Ecto neural progenitor cell (in vitro differentiated cells): ENCODE data around the gene PFN1.
"Not testable (repeated sequence)": the region's sequence is repeated elsewhere in the genome, so short reads cannot be mapped to it uniquely, and the experiment has no call there.

ENCODE experiments used
- DNase-seq: peaks from one replicate; pipeline ENCODE4 v3.0.0-alpha.2; 2018; ENCODE audit warnings: low spot score

PFN1 gene

GRCh38 chr17:4921320-4921719 lies 27.0 kb downstream of the PFN1 start:
- no peak for DNase-seq

- no peak for DNase-seq
These were observed 27.8 kb downstream of the PFN1 start for GRCh38 chr17:4920351-4921048.

GRCh38 chr17:4919511-4920047 lies 28.8 kb downstream of the PFN1 start:
- DNase-seq = peak; percentile 41

DNA sequence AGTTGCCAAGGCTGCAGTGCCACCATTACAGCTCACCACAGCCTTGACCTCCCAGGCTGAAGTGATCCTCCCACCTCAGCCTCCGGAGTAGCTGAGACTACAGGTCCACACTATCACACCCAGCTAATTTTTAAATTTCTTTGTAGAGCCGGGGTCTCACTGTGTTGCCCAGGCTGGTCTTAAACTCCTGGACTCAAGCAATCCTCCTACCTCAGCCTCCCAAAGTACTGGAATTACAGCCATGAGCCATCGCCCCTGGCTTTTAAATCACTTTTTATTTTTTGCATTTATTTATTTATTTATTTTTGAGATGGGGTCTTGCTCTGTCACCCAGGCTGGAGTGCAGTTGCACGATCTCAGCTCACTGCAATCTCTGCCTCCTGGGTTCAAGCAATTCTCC lies 33.8 kb downstream of the PFN1 start:
- DNase-seq = not testable (repeated sequence)

DNA sequence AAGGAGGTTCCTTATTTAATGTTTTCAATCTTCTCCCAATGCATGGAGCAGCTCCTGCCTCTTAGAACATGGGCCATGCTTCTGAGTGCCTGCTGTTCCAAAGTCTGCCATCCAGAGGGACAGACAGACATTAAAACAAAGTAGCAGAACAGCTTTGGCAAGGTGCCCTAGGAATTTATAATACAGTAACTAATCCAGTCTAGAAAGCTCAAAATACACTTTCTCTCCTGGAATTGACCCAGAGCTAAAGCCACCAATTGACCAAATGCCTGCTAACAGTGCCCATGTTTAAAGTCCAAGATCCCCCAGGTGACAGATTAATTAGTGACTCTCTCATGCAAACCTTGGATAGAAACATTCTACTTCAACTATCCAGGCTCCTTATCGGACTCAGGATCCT lies 34.3 kb downstream of the PFN1 start:
- DNase-seq = no peak

GRCh38 chr17:4908711-4909496 lies 39.4 kb downstream of the PFN1 start:
- DNase-seq = peak; percentile 95

DNA sequence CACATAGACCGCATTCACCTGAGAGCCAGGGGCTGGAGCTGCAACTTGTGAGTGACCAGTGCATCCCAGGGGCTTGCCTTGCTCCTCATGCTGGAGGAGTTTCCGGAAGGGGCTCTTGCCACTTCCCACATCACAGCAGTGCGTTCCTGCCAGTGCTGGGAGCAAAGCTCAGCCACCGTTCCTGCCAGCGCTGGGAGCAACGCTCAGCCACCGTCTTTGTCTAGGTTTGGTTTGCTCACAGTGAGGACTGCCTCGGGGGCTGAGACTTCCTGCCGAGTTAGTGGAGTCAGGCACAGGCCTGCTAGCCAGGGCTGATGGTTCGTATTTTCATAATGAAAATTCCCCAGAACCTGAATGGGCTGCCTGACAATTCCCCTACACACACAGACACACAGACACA lies 40.0 kb downstream of the PFN1 start:
- peak; percentile 78 for DNase-seq

DNA sequence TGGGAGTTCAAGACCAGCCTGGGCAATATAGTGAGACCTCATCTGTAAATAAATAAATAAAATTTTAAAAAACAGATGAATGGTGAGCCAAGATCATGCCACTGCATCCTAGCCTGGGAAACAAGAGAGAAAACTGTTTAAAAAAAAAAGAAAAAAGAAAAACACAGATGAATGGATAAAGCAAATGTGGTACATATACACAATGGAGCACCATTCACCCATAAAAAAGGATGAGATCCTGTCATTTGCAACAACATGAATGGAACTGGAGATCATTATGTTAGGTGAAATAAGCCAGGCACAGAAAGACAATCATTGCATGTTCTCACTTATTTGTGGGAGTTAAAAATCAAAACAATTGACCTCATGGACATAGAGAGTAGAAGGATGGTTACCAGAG lies 41.7 kb downstream of the PFN1 start:
- DNase-seq = not testable (repeated sequence)

DNA sequence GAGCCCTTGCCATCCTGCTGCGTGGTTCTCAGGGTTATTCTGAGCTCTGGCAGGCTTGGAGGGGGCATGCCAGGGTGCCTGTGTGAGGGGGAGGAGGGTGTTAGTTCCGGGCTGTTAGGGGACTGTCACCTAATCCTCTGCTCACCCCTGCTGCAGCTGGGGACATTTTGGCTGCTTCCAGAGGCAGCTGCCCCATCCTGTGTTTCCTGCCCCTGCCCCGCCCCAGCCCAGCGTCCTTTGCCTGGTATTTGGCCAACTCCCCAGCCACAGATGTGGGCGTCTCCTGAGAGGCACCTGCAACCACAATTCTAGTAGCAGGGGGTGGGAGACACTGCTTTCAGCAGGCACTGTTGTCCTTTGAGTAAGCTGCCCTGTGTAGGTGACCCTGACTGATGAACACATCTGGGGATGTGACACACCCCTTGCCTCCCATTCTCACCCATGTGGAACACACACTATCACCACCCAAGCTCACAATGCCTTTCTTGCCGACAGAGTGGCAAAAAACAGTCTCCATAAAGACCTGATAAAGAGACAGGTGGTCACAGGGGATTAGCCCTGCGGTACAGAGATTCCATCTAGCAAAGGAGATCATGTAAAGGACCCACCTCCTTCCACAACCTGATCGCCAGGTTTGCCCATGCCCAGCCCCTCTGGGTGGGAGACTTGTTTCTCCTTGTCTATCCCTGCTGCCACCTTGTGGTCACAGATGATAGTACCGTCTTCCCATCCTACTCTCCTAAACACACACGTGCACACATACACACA lies 45.1 kb downstream of the PFN1 start, which contains the start of gene CHRNE:
Gene CHRNE, minus strand, starts transcription at position 48 of the 768 bp plus-strand sequence. Its CDS starts 35 bp downstream, at position 13.
- peak; percentile 84 for DNase-seq

DNA sequence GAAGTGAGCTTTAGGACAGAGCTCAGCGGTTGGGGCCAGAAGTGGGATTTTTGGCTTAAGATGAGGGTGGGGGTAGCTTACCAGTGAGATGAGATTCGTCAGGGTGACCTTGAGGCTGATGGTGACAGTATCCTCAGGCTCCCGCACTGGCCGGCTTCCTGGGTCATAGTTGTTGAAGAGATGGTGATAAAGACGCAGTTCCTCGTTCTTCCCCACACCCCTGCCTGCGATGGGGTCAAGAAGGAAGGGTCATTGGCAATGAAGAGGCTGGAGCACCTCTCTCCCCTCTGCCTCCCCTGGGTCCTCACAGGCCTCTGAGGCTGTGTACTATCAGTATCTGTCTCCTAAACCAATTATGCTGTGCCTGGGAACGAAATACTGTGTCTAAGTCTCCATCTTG lies 45.8 kb downstream of the PFN1 start:
- DNase-seq = peak; percentile 49

- peak; percentile 50 for DNase-seq
These were observed 46.5 kb downstream of the PFN1 start for GRCh38 chr17:4901648-4902344.

GRCh38 chr17:4901108-4901647 lies 47.2 kb downstream of the PFN1 start:
- peak; percentile 52 for DNase-seq

DNA sequence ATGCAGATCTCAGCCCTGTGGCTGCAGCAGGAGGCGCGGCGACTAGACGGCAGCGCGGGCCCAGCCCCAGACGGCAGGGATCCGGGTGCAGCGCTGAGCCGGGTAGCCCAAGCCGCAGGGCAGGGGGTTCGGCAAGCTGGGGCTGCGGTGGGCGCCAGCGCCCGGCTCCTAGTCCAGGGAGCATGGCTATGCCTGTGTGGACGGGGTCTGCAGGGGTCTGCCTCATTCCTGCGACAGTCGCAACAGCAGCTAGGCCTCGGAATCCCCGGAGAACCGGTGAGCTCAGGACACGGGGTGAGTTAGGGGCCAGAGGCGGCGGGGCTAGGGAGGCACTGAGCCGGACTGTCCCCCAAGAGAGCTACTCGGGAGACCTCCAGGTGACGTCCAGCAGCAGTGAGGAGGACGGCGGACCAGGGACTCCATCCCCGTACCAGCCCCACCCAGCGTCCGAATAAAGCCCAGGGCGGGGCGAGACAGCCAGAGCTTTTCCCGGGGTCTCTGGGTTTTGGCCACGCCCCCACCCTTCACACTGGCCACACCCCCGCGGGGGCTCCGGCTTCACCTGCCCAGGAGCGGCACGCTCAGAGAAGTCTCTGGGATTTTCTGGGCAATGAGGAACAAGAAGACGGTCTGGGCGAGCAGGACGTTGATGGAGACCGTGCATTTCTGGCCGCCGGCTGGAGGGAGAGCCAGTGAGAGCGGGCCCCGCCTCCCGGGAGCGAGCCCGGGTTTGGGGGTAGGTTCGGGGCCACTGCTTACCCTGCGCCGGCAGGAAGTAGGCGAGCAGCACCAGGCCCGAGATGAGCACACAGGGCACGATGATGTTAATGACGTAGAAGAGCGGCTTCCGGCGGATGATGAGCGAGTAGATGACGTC lies 47.9 kb downstream of the PFN1 start:
- peak; percentile 88 for DNase-seq

DNA sequence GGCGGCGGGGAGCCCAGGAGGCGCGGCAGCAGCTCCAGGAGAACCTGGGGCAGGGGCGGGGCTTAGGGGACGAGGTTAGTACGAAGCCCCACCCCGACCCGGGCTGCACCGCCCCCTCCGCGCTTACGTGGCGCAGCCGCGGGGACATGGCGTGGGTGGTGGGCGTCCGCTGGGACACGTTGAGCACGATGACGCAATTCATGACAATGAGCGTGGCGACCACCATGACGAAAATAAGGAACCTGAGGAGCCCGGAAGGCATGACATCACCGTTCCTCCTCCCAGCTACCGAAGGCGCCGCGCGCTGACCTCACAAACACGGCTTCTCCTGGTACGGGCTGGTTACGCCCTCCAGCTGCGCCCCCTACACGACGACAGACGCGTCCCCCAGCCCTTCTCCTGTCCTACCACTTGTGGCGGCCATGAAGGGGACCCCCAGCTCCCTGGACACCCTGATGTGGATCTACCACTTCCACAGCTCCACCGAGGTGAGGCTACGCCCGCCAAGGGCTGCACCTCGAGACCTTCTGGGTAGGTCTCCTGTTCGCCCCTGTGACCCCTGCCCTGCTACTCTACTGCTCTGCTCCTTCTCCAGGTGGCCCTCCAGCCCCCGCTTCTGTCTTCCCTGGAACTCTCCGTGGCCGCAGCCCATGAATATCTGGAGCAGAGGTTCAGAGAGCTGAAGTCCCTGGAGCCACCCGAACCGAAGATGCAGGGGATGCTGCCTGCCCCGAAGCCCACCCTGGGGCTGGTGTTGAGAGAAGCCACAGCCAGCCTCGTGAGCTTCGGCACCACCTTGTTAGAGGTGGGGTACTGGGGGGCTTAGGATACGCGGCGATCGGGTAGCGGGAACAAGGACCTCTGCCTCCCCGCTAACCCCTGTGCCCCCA lies 48.7 kb downstream of the PFN1 start, which contains the start of gene C17orf107:
Gene C17orf107, plus strand, starts transcription at position 196 of the 890 bp plus-strand sequence. Its CDS starts 227 bp downstream, at position 423.
- peak; percentile 80 for DNase-seq

GRCh38 chr17:4898927-4899326 lies 49.4 kb downstream of the PFN1 start:
- DNase-seq = peak; percentile 59

GRCh38 chr17:4898351-4898750 lies 50.0 kb downstream of the PFN1 start:
- peak; percentile 45 for DNase-seq

DNA sequence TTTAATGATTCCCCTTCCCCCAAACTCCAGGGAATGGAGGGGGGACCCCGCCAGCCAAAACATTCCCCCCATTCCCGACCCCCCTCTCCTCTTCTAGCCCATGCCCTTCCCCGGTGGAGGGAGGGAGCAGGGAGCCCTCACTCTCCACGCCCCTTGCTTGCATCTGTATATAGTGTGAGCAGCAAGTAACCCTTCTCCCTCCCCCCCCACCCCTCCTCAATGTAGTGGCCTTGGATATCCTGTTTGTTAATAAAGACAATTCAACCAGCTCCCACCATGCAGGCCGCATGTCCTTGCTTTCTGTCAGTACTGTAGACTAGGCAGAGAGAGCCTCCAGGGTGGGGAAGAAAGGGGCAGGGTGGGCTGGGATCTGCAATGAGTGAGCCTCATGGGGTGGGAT lies 50.5 kb downstream of the PFN1 start:
- no peak for DNase-seq

DNA sequence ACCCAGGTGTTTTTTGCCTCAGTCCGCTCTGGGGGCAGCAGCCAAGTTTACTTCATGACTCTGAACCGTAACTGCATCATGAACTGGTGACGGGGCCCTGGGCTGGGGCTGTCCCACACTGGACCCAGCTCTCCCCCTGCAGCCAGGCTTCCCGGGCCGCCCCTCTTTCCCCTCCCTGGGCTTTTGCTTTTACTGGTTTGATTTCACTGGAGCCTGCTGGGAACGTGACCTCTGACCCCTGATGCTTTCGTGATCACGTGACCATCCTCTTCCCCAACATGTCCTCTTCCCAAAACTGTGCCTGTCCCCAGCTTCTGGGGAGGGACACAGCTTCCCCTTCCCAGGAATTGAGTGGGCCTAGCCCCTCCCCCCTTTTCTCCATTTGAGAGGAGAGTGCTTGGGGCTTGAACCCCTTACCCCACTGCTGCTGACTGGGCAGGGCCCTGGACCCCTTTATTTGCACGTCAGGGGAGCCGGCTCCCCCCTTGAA lies 51.1 kb downstream of the PFN1 start:
- DNase-seq = no peak
